ENCODE measurements around the gene PAPOLA.

DNA sequence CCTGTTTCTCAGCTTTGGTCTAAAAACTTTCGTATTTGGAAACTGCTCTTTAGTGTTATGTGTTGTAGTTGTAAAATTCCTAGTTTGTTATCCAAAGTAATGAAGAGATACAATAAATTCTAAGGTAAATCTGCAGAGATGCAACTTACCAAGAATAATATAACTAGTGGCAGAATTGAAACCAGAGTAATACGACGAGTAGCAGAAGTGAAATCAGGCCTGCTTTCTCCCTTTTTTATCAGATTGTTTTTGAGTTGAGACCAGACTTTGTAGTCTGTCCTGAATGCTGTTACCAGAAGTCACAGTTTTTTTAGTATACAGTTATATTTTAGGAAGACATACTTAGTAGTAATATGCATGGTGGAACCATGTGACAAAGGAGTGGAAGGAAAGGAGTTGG is 12.5 kb downstream of the PAPOLA start:
- no peak for TF ChIP-seq POLR2A (IDR thresholded peaks at IDR 0.05)
- TF ChIP-seq, protein P1, sequence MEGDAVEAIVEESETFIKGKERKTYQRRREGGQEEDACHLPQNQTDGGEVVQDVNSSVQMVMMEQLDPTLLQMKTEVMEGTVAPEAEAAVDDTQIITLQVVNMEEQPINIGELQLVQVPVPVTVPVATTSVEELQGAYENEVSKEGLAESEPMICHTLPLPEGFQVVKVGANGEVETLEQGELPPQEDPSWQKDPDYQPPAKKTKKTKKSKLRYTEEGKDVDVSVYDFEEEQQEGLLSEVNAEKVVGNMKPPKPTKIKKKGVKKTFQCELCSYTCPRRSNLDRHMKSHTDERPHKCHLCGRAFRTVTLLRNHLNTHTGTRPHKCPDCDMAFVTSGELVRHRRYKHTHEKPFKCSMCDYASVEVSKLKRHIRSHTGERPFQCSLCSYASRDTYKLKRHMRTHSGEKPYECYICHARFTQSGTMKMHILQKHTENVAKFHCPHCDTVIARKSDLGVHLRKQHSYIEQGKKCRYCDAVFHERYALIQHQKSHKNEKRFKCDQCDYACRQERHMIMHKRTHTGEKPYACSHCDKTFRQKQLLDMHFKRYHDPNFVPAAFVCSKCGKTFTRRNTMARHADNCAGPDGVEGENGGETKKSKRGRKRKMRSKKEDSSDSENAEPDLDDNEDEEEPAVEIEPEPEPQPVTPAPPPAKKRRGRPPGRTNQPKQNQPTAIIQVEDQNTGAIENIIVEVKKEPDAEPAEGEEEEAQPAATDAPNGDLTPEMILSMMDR (IDR thresholded peaks at IDR 0.05): no peak
